HepG2 (cell line): ENCODE data around the gene FAM174C. TPM values are rescaled to one million over a fixed set of nuclear protein-coding genes. Genes with fewer than 3 reads are reported as not detected.

ENCODE experiments used
- ATAC-seq: fragments of 200-7000 bp; cut with Tn5 transposase; 3 replicates; pipeline ENCODE4 v1.9.1; 2020; ENCODE audit warnings: mild to moderate bottlenecking, moderate library complexity
- BruUV-seq: library from RNA; stranded (reverse); fragments of 400-500 nt; replicated peaks from 2 replicates; lab custom pipeline; 2021; lab: Mats Ljungman, UMichigan
- CTCF ChIA-PET: fragments of 300-600 bp; formaldehyde crosslinking; extraction: SDS; loops from one replicate; lab custom pipeline; 2021; ENCODE audit warnings: low total read pairs, inconsistent platforms, low intra/inter-chr PET ratio; lab: Yijun Ruan, JAX
- POLR2A ChIA-PET: fragments of 350-600 bp; sonication (Branson Sonifier 250); formaldehyde crosslinking; loops from one replicate; lab custom pipeline; 2020; ENCODE audit warnings: antibody characterized with exemption, inconsistent platforms; lab: Yijun Ruan, JAX
- DNase-seq: peaks from one replicate; pipeline ENCODE4 v3.0.0-alpha.2; 2015; ENCODE audit warnings: low spot score
- FAIRE-seq: peaks from 3 replicates; lab custom pipeline; 2011; peaks lifted over from hg19 to GRCh38; lab: Jason Lieb, UNC
- H2AFZ ChIP-seq: one replicate; pipeline ENCODE4 v1.6.1; 2011; ENCODE audit warnings: low read length, inconsistent platforms
- H3K27ac ChIP-seq: fragments of 300-600 bp; 3 replicates; pipeline ENCODE4 v1.8.0; 2011; ENCODE audit warnings: mixed run types, mild to moderate bottlenecking, mixed read lengths, low read length, inconsistent platforms; ENCODE audit not compliant: insufficient read depth; ENCODE audit errors: extremely low read length
- H3K27me3 ChIP-seq, 2 experiments: fragments of 200-600 bp in 1 of 2; 2 replicates in 1 of 2; 3 replicates in 1 of 2; pipeline versions ENCODE4 v1.6.0 to v1.8.0; 2011; ENCODE audit warnings: low read length in 2 of 2, mild to moderate bottlenecking in 2 of 2, moderate library complexity in 2 of 2, inconsistent platforms in 1 of 2; ENCODE audit not compliant: insufficient read depth in 2 of 2, control insufficient read depth in 1 of 2
- H3K36me3 ChIP-seq, 2 experiments: fragments of 200-600 bp in 1 of 2; replicated peaks in 1 of 2; 2 replicates in 1 of 2; 3 replicates in 1 of 2; pipeline versions ENCODE4 v1.5.1 to v1.8.0; 2011; ENCODE audit warnings: low read length in 2 of 2, inconsistent platforms in 1 of 2; ENCODE audit not compliant: insufficient read depth in 2 of 2, control insufficient read depth in 1 of 2
- H3K4me1 ChIP-seq: 2 replicates; pipeline ENCODE4 v1.5.1; 2012; ENCODE audit warnings: low read length, inconsistent platforms; ENCODE audit not compliant: insufficient read depth
- H3K4me2 ChIP-seq: 2 replicates; pipeline ENCODE4 v1.6.0; 2011; ENCODE audit warnings: low read depth, low read length, inconsistent platforms
- H3K4me3 ChIP-seq, 3 experiments: fragments of 200-600 bp in 1 of 3; sonication (generic), shearing (Covaris generic) in 1 of 3; replicated peaks in 1 of 3; 2 replicates each; pipeline ENCODE4 v1.5.1; 2011 to 2016; ENCODE audit warnings: low read length in 3 of 3, inconsistent platforms in 2 of 3, low read depth in 2 of 3, mild to moderate bottlenecking in 2 of 3, control low read depth in 1 of 3, mixed read lengths in 1 of 3; ENCODE audit not compliant: insufficient read depth in 1 of 3
- H3K79me2 ChIP-seq: one replicate; pipeline ENCODE4 v1.6.1; 2011; ENCODE audit warnings: low read length, inconsistent platforms; ENCODE audit not compliant: insufficient read depth
- H3K9ac ChIP-seq: 2 replicates; pipeline ENCODE4 v1.6.0; 2011; ENCODE audit warnings: mild to moderate bottlenecking, low read depth, low read length, inconsistent platforms; ENCODE audit not compliant: insufficient read depth
- H3K9me3 ChIP-seq: 2 replicates; pipeline ENCODE4 v1.5.1; 2012; ENCODE audit warnings: mild to moderate bottlenecking, low read length
- H4K20me1 ChIP-seq: 2 replicates; pipeline ENCODE4 v1.6.0; 2011; ENCODE audit warnings: inconsistent platforms, mild to moderate bottlenecking, low read length, moderate library complexity; ENCODE audit not compliant: insufficient read depth
- AFF4 ChIP-seq: sonication (generic); formaldehyde crosslinking; IDR thresholded peaks from 2 replicates; pipeline ENCODE4 v1.4.0; 2020; ENCODE audit warnings: missing genetic modification reagents
- AGO1 ChIP-seq: fragments of 200-400 bp; formaldehyde crosslinking; IDR thresholded peaks from 2 replicates; pipeline ENCODE4 v1.6.1; 2017; ENCODE audit warnings: mild to moderate bottlenecking, low read depth, low read length, moderate library complexity; ENCODE audit not compliant: poor library complexity, severe bottlenecking
- AGO2 ChIP-seq: fragments of 200-400 bp; formaldehyde crosslinking; optimal IDR thresholded peaks from 2 replicates; pipeline ENCODE3; 2017; ENCODE audit warnings: mild to moderate bottlenecking, low read depth, low read length, moderate library complexity
- DNMT3B ChIP-seq: conservative IDR thresholded peaks from 2 replicates; pipeline ENCODE4 v1.6.1; 2016; ENCODE audit warnings: missing biosample characterization, control low read depth
- PCBP1 ChIP-seq: fragments of 200-400 bp; formaldehyde crosslinking; IDR thresholded peaks from 2 replicates; pipeline ENCODE4 v1.6.1; 2017; ENCODE audit warnings: mild to moderate bottlenecking, low read depth, low read length, borderline replicate concordance
- RBFOX2 ChIP-seq: fragments of 200-400 bp; formaldehyde crosslinking; IDR thresholded peaks from 2 replicates; pipeline ENCODE4 v1.6.1; 2017; ENCODE audit warnings: low read depth, mild to moderate bottlenecking, low read length
- ZFP41 ChIP-seq: sonication (generic); formaldehyde crosslinking; IDR thresholded peaks from 2 replicates; pipeline ENCODE4 v1.4.0; 2020; ENCODE audit warnings: mild to moderate bottlenecking, missing genetic modification reagents, borderline replicate concordance
- ZSCAN22 ChIP-seq: sonication (generic); formaldehyde crosslinking; IDR thresholded peaks from 2 replicates; pipeline ENCODE4 v1.4.0; 2020; ENCODE audit warnings: mild to moderate bottlenecking, missing genetic modification reagents
- WGBS: methylation state at CpG from one replicate; pipeline ENCODE4 v1.1.6; 2017; ENCODE audit warnings: low lambda C conversion rate; 5-methylcytosine and 5-hydroxymethylcytosine counted together
- in situ Hi-C: cut with HindIII; loops from 2 replicates; pipeline ENCODE4 v1.10.0; 2017; ENCODE audit warnings: low pct_unique_long_range_greater_than_20kb; ENCODE audit not compliant: extremely low pct_ligation_motif_present
- intact Hi-C: fragments of 100-400 bp; cut with micrococcal nuclease; formaldehyde crosslinking; loops from one replicate; pipeline ENCODE4 v1.10.0; 2022; ENCODE audit not compliant: unreplicated experiment
- polyA plus RNA-seq, 8 experiments: library from polyadenylated mRNA; depleted of rRNA in 3 of 8; stranded (reverse) in 7 of 8; unstranded in 1 of 8; fragments of >200 nt; fragmentation: Illumina TruSeq in 4 of 8; extraction: Trizol in 4 of 8; gene quantifications; 2 replicates each; pipeline versions ENCODE4 v1.2.1 to v1.2.3, GENCODE V29; 2011 to 2016; ENCODE audit warnings: low read depth in 4 of 8, missing spikeins in 1 of 8, mixed read lengths in 1 of 8; ENCODE audit not compliant: insufficient read depth in 1 of 8
- total RNA-seq, 5 experiments: library from RNA; depleted of rRNA; stranded (reverse); fragments of >200 nt; fragmentation: Illumina TruSeq; extraction: Trizol; gene quantifications; 2 replicates each; pipeline ENCODE4 v1.2.3, GENCODE V29; 2016; ENCODE audit warnings: low read depth in 1 of 5

Gene FAM174C
- total and polyA plus RNA-seq, 2 of the 13 experiments (the other 11 are each of a cell fraction or from before 2014, with no cell fraction given), result 19.5 to 31.3 TPM

- no peak for TF ChIP-seq ZSCAN22
Observed at GRCh38 chr19:1279782-1280341, 4.5 kb downstream of the FAM174C start (continued).

- Histone ChIP-seq H3K4me3 (no peak overlapping the region), H2AFZ (no peak overlapping the region), H4K20me1 (no peaks in the 10 kb centered on the region), H3K4me2 (no peak overlapping the region), H3K27me3 (no peaks in the 10 kb centered on the region), H3K4me1 (peaks cover 39% of the 10 kb centered on the region), H3K79me2 (peaks cover 4% of the 10 kb centered on the region), H3K27ac (no peak overlapping the region), H3K9ac (no peak overlapping the region), H3K9me3 (no peaks in the 10 kb centered on the region), H3K36me3 (peaks cover 2 to 9% of the 10 kb centered on the region in 2 experiments; a peak in 3 of 5 replicates)
- in situ Hi-C loops, result loop anchor here (5.0 kb wide), 2 partner anchors 36 to 91 kb away; no protein-coding TSS in a partner anchor
- WGBS, result 94% methylated on average over 22 of the region's 53 CpGs
- DNase-seq (no peak), ATAC-seq (no peak), FAIRE-seq (no peak)
- ChIA-PET CTCF (interaction anchor here (1.7 to 1.9 kb wide), 2 partner anchors 35 to 92 kb away, joined by 6 to 16 read pairs; no protein-coding TSS in a partner anchor), POLR2A (no interaction called here)
- intact Hi-C loops, result no loop called here
- TF ChIP-seq AFF4 (CRISPR knock-in tag) (no peak), RBFOX2 (peak; percentile 37; the same call in 1 of the 2 replicates), DNMT3B (CRISPR knock-in tag) (no peak), ZFP41 (CRISPR knock-in tag) (no peak), AGO1 (peak; percentile 44), PCBP1 (no peak), AGO2 (peak; percentile 82)
- no TSS peak for BruUV-seq
Observed at GRCh38 chr19:1280636-1281568, 5.6 kb downstream of the FAM174C start.
